Ishikawa (cell line): ENCODE data around the gene S1PR3.

ENCODE experiments used
- CEBPB ChIP-seq: IDR thresholded peaks from 2 replicates; pipeline ENCODE4 v1.6.1; 2012
- CREB1 ChIP-seq: IDR thresholded peaks from 2 replicates; pipeline ENCODE4 v1.6.1; 2012; ENCODE audit warnings: low read depth
- EGR1 ChIP-seq: IDR thresholded peaks from 2 replicates; pipeline ENCODE4 v1.6.1; 2012
- EP300 ChIP-seq: IDR thresholded peaks from 2 replicates; pipeline ENCODE4 v1.6.1; 2012; ENCODE audit warnings: borderline replicate concordance
- FOXM1 ChIP-seq: IDR thresholded peaks from 2 replicates; pipeline ENCODE4 v1.6.1; 2012; ENCODE audit warnings: low read depth, borderline replicate concordance
- NFIC ChIP-seq: IDR thresholded peaks from 2 replicates; pipeline ENCODE4 v1.6.1; 2012
- RAD21 ChIP-seq: IDR thresholded peaks from 2 replicates; pipeline ENCODE4 v1.6.1; 2012; ENCODE audit warnings: low read depth
- TAF1 ChIP-seq: IDR thresholded peaks from 2 replicates; pipeline ENCODE4 v1.6.1; 2012; ENCODE audit warnings: low read depth, mild to moderate bottlenecking
- TCF12 ChIP-seq: IDR thresholded peaks from 2 replicates; pipeline ENCODE4 v1.6.1; 2012; ENCODE audit warnings: low read depth
- TEAD4 ChIP-seq: IDR thresholded peaks from 2 replicates; pipeline ENCODE4 v1.6.1; 2012
- YY1 ChIP-seq: IDR thresholded peaks from 2 replicates; pipeline ENCODE4 v1.6.1; 2012; ENCODE audit warnings: low read depth
- ZBTB7A ChIP-seq: IDR thresholded peaks from 2 replicates; pipeline ENCODE4 v1.6.1; 2012; ENCODE audit warnings: low read depth
- TF ChIP-seq, protein P1 (sequence below): IDR thresholded peaks from 2 replicates; pipeline ENCODE4 v1.6.1; 2012
- TF ChIP-seq, protein P2 (sequence below): IDR thresholded peaks from 2 replicates; pipeline ENCODE4 v1.6.1; 2012
- TF ChIP-seq, protein P3 (sequence below): IDR thresholded peaks from 2 replicates; pipeline ENCODE4 v1.6.1; 2012; ENCODE audit warnings: low read depth, mild to moderate bottlenecking

S1PR3 gene

DNA sequence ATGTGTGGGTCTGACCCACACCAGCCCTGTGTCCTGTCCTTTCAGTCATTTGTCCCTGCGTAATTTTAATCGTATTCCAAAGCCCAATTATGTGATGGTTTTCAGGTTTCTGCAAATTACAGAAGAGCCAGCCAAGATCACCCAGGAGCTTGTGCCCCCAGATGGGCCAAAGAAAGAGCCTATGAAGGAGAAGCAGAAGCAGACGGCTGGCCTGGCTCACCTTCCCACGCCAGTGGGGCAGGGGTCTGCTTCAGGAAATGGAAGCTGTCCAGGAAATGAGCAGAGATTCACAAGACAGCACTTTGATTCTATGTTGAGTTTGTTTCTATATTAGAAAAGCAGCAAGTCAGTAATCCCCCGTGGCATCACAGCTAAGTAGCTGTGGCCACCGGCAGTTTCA is 11.7 kb downstream of the S1PR3 start:
- TF ChIP-seq RAD21: no peak
- no peak for TF ChIP-seq EGR1
- TF ChIP-seq TAF1: no peak
- TF ChIP-seq TCF12: no peak
- no peak for TF ChIP-seq EP300
- TF ChIP-seq, protein P1, sequence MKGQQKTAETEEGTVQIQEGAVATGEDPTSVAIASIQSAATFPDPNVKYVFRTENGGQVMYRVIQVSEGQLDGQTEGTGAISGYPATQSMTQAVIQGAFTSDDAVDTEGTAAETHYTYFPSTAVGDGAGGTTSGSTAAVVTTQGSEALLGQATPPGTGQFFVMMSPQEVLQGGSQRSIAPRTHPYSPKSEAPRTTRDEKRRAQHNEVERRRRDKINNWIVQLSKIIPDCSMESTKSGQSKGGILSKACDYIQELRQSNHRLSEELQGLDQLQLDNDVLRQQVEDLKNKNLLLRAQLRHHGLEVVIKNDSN: no peak
- TF ChIP-seq TEAD4: no peak
- no peak for TF ChIP-seq FOXM1

DNA sequence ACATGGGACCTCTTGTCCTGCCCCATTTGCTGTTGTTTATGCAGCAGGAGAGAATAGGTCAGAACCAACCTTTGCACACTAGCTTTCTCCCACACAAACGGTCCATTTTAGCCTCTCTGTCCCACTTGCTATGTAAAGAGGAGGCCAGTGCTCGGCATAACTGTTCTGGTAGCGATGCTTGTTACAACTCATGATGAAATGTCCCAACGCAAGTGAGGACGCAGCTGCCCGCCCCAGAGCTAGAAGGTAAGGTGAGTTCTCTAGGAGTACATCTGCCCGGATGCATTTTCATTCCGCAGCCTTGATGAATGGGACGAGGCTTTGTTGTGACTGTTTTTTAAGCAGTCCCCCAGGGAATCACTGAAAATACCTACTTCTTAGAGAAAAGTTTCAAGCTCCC is 14.1 kb downstream of the S1PR3 start:
- TF ChIP-seq EGR1: no peak
- TF ChIP-seq, protein P2, sequence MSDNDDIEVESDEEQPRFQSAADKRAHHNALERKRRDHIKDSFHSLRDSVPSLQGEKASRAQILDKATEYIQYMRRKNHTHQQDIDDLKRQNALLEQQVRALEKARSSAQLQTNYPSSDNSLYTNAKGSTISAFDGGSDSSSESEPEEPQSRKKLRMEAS: no peak
- no peak for TF ChIP-seq CREB1
- TF ChIP-seq, protein P3, sequence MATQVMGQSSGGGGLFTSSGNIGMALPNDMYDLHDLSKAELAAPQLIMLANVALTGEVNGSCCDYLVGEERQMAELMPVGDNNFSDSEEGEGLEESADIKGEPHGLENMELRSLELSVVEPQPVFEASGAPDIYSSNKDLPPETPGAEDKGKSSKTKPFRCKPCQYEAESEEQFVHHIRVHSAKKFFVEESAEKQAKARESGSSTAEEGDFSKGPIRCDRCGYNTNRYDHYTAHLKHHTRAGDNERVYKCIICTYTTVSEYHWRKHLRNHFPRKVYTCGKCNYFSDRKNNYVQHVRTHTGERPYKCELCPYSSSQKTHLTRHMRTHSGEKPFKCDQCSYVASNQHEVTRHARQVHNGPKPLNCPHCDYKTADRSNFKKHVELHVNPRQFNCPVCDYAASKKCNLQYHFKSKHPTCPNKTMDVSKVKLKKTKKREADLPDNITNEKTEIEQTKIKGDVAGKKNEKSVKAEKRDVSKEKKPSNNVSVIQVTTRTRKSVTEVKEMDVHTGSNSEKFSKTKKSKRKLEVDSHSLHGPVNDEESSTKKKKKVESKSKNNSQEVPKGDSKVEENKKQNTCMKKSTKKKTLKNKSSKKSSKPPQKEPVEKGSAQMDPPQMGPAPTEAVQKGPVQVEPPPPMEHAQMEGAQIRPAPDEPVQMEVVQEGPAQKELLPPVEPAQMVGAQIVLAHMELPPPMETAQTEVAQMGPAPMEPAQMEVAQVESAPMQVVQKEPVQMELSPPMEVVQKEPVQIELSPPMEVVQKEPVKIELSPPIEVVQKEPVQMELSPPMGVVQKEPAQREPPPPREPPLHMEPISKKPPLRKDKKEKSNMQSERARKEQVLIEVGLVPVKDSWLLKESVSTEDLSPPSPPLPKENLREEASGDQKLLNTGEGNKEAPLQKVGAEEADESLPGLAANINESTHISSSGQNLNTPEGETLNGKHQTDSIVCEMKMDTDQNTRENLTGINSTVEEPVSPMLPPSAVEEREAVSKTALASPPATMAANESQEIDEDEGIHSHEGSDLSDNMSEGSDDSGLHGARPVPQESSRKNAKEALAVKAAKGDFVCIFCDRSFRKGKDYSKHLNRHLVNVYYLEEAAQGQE: no peak
- TF ChIP-seq TEAD4: no peak
- no peak for TF ChIP-seq ZBTB7A
- TF ChIP-seq YY1: no peak
- TF ChIP-seq FOXM1: no peak

DNA sequence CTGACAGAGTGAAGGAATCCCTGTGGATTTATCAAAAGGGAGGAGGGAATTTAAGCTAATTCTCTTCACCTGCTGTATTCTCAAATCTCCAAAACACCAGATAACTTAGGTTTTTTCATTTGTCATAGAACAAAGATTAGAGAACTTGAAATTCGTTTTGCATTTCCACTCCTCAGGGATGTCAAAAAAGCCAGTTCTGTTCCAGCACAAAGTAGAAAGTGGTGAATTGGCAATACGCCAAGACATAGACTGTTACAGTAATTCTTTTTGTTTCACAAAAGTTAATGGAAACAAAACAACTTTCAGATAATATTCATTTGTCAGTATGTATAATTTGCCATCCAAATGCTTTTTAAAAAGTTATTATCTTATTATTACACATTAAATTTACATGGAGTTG is 15.0 kb downstream of the S1PR3 start:
- TF ChIP-seq TAF1: no peak
- TF ChIP-seq YY1: no peak
- TF ChIP-seq CREB1: no peak
- no peak for TF ChIP-seq ZBTB7A
- TF ChIP-seq EGR1: no peak
- TF ChIP-seq RAD21: no peak
- TF ChIP-seq, protein P1: no peak
- TF ChIP-seq CEBPB: no peak
- TF ChIP-seq TEAD4: no peak
- TF ChIP-seq, protein P3: no peak
- no peak for TF ChIP-seq TCF12
- TF ChIP-seq NFIC: no peak; the same call in none of the 2 replicates
- TF ChIP-seq, protein P2: no peak
- no peak for TF ChIP-seq EP300
- no peak for TF ChIP-seq FOXM1

DNA sequence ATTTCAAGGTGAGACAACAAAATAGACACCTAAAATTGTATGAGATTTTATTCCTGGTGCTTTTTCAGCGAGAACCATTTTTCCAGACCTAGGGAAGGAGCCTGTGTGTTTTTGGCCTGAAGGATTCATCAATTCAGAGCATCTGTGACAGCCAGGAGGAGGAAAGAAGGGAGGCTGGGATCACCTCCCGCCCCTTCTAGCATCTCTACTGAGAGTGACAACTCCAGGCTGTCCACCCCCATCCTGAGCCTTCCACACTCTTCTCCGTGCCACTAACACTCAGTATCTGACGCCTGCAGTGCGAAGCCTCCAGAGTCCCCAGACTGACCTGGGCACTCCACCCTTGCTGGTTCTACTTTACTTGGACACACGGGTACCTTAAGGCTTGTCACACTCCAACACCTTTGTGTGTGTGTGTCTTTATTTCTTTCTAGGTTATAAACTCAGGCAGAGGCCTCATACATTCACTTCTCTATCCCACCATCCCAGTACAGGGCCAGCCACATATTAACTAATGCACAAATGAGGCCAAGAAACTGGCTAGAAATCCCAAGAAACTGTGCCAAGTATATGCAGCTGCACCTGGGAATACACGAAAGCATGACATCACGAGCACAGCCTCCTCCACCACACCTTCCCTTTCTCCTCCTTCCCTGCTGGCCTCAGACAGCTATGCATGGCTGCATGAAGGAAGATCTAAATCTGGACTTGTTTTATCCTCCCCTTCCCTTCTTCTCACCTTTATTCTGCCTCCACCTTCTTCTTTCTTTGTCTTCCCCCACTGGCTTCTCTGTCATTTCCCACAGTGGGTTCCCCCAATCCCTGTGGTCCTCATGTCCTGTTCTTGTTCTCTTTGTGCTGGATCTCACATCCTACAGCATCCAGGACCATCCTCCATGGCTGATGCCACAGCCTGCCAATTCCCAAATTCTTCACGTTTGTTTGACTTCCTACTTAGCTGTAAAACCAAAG is 16.0 kb downstream of the S1PR3 start:
- TF ChIP-seq, protein P2: no peak
- TF ChIP-seq, protein P3: no peak
- TF ChIP-seq EGR1 (no peak), TCF12 (no peak), FOXM1 (no peak), YY1 (no peak), RAD21 (no peak), CREB1 (no peak)
